H1 (cell line): ENCODE measurements around the gene LGI4. TPM values are rescaled to one million over a fixed set of nuclear protein-coding genes. Genes with fewer than 3 reads are reported as not detected.
A peak's percentile ranks its signal among the peaks of the same experiment; 100 is the strongest.

ENCODE experiments used
- CHD1 ChIP-seq: IDR thresholded peaks from 2 replicates; pipeline ENCODE4 v1.6.1; 2012; ENCODE audit warnings: low read depth, low read length, improper control_type of control experiment
- SUZ12 ChIP-seq: fragments of 200-600 bp; sonication (generic); IDR thresholded peaks from 2 replicates; pipeline ENCODE4 v1.6.1; 2012; ENCODE audit warnings: mild to moderate bottlenecking, inconsistent platforms, low read length, moderate library complexity, mixed read lengths
- polyA plus RNA-seq, 7 experiments: library from polyadenylated mRNA; depleted of rRNA in 3 of 7; stranded (reverse) in 5 of 7; unstranded in 2 of 7; fragments of >200 nt in 5 of 7; fragments of 200-250 nt in 2 of 7; gene quantifications; 1 replicate in 5 of 7; 2 replicates in 1 of 7; 4 replicates in 1 of 7; pipeline versions ENCODE4 v1.2.1 to v1.2.3, GENCODE V29; 2011 to 2013; ENCODE audit warnings: missing spikeins in 2 of 7, mixed read lengths in 2 of 7
- total RNA-seq: library from RNA; stranded (reverse); fragmentation: NEBNext Ultra II Directional; extraction: Animal tissue kit (Norgen Biotek cat#: 25700); gene quantifications from 2 replicates; pipeline ENCODE4 v1.2.1, GENCODE V29; 2021
- TF ChIP-seq, protein P1 (sequence below): fragments of 300-600 bp; sonication (generic); IDR thresholded peaks from 2 replicates; pipeline ENCODE4 v1.7.1; 2012; ENCODE audit warnings: low read length, moderate library complexity, mild to moderate bottlenecking, inconsistent platforms; ENCODE audit not compliant: insufficient replicate concordance
- TF ChIP-seq, protein P2 (sequence below), 3 experiments: IDR thresholded peaks; 1 replicate in 2 of 3; 2 replicates in 1 of 3; pipeline versions ENCODE4 v1.5.1 to v1.6.1; 2011; ENCODE audit warnings: low read length in 3 of 3, mild to moderate bottlenecking in 3 of 3, inconsistent platforms in 2 of 3, low read depth in 1 of 3, moderate library complexity in 1 of 3; ENCODE audit not compliant: insufficient read depth in 1 of 3; ENCODE audit errors: control extremely low read depth in 1 of 3

Gene LGI4
- total and polyA plus RNA-seq, 2 of the 8 experiments (the other 6 are each of a cell fraction or from before 2014, with no cell fraction given): 2.0 to 8.2 TPM

DNA sequence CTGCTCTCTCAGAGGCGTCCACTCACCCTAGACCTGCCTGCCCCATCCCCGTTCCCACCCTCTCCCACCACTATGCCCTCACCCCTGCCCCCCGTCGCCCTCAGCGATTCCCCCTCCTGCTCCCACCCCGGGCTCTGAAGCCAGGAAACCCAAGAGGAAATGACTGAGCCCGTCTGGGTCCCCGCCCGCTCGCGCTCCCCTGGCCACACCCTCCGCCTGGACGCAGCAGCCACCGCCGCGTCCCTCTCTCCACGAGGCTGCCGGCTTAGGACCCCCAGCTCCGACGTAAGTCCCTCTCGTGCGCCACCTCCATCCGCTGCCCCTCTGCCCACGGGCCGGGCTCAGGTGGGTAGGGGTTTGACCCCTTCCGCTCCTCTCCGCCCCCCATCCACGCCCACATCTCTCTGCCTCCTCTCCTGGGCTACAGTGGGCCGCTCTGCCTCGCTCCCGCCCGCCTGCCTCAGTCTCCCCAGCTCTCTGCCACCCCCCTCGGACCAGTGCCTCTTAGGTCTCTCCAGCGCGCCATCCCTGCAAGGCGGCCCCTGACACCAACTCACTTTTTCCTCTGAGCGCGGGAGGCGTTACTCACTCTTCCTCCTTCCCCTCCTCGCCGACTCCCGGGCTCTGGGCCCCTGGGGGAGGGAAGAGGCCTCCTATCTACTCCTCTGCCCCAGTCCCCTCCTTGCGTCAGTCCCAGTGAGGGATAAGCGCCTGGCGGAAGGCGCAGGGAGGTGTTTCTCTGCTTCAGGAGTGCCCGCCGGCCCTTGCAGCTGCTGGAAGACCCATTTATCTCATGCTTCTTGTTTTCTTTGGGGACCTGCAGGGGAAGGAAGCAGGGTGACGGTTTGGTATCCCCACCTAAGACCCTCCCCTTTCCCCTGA lies 19.9 kb upstream of the LGI4 start, which contains the start of gene FXYD5 (continued):
- TF ChIP-seq, protein P1, sequence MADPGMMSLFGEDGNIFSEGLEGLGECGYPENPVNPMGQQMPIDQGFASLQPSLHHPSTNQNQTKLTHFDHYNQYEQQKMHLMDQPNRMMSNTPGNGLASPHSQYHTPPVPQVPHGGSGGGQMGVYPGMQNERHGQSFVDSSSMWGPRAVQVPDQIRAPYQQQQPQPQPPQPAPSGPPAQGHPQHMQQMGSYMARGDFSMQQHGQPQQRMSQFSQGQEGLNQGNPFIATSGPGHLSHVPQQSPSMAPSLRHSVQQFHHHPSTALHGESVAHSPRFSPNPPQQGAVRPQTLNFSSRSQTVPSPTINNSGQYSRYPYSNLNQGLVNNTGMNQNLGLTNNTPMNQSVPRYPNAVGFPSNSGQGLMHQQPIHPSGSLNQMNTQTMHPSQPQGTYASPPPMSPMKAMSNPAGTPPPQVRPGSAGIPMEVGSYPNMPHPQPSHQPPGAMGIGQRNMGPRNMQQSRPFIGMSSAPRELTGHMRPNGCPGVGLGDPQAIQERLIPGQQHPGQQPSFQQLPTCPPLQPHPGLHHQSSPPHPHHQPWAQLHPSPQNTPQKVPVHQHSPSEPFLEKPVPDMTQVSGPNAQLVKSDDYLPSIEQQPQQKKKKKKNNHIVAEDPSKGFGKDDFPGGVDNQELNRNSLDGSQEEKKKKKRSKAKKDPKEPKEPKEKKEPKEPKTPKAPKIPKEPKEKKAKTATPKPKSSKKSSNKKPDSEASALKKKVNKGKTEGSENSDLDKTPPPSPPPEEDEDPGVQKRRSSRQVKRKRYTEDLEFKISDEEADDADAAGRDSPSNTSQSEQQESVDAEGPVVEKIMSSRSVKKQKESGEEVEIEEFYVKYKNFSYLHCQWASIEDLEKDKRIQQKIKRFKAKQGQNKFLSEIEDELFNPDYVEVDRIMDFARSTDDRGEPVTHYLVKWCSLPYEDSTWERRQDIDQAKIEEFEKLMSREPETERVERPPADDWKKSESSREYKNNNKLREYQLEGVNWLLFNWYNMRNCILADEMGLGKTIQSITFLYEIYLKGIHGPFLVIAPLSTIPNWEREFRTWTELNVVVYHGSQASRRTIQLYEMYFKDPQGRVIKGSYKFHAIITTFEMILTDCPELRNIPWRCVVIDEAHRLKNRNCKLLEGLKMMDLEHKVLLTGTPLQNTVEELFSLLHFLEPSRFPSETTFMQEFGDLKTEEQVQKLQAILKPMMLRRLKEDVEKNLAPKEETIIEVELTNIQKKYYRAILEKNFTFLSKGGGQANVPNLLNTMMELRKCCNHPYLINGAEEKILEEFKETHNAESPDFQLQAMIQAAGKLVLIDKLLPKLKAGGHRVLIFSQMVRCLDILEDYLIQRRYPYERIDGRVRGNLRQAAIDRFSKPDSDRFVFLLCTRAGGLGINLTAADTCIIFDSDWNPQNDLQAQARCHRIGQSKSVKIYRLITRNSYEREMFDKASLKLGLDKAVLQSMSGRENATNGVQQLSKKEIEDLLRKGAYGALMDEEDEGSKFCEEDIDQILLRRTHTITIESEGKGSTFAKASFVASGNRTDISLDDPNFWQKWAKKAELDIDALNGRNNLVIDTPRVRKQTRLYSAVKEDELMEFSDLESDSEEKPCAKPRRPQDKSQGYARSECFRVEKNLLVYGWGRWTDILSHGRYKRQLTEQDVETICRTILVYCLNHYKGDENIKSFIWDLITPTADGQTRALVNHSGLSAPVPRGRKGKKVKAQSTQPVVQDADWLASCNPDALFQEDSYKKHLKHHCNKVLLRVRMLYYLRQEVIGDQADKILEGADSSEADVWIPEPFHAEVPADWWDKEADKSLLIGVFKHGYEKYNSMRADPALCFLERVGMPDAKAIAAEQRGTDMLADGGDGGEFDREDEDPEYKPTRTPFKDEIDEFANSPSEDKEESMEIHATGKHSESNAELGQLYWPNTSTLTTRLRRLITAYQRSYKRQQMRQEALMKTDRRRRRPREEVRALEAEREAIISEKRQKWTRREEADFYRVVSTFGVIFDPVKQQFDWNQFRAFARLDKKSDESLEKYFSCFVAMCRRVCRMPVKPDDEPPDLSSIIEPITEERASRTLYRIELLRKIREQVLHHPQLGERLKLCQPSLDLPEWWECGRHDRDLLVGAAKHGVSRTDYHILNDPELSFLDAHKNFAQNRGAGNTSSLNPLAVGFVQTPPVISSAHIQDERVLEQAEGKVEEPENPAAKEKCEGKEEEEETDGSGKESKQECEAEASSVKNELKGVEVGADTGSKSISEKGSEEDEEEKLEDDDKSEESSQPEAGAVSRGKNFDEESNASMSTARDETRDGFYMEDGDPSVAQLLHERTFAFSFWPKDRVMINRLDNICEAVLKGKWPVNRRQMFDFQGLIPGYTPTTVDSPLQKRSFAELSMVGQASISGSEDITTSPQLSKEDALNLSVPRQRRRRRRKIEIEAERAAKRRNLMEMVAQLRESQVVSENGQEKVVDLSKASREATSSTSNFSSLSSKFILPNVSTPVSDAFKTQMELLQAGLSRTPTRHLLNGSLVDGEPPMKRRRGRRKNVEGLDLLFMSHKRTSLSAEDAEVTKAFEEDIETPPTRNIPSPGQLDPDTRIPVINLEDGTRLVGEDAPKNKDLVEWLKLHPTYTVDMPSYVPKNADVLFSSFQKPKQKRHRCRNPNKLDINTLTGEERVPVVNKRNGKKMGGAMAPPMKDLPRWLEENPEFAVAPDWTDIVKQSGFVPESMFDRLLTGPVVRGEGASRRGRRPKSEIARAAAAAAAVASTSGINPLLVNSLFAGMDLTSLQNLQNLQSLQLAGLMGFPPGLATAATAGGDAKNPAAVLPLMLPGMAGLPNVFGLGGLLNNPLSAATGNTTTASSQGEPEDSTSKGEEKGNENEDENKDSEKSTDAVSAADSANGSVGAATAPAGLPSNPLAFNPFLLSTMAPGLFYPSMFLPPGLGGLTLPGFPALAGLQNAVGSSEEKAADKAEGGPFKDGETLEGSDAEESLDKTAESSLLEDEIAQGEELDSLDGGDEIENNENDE: no peak
- TF ChIP-seq, protein P2, sequence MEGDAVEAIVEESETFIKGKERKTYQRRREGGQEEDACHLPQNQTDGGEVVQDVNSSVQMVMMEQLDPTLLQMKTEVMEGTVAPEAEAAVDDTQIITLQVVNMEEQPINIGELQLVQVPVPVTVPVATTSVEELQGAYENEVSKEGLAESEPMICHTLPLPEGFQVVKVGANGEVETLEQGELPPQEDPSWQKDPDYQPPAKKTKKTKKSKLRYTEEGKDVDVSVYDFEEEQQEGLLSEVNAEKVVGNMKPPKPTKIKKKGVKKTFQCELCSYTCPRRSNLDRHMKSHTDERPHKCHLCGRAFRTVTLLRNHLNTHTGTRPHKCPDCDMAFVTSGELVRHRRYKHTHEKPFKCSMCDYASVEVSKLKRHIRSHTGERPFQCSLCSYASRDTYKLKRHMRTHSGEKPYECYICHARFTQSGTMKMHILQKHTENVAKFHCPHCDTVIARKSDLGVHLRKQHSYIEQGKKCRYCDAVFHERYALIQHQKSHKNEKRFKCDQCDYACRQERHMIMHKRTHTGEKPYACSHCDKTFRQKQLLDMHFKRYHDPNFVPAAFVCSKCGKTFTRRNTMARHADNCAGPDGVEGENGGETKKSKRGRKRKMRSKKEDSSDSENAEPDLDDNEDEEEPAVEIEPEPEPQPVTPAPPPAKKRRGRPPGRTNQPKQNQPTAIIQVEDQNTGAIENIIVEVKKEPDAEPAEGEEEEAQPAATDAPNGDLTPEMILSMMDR (IDR thresholded peaks at IDR 0.05; ENCODE audit: control extremely low read depth in 1 of 3, insufficient read depth in 1 of 3, low read depth in 1 of 3, low read length in 3 of 3): peak in 1 of 3 experiments; percentile 3; a peak in 1 of 4 replicates
- TF ChIP-seq SUZ12: no peak
- TF ChIP-seq CHD1: no peak
